GM20000 (cell line): ENCODE measurements around the gene GAREM1.

Source experiments
- DNase-seq: peaks from one replicate; pipeline ENCODE4 v3.0.0; 2012; ENCODE audit warnings: low spot score
- TF ChIP-seq, protein P1 (sequence below): IDR thresholded peaks from 2 replicates; pipeline ENCODE4 v1.5.1; 2012; ENCODE audit warnings: mild to moderate bottlenecking, control low read depth; ENCODE audit errors: extremely low read depth, missing control alignments

The GAREM1 gene

DNA sequence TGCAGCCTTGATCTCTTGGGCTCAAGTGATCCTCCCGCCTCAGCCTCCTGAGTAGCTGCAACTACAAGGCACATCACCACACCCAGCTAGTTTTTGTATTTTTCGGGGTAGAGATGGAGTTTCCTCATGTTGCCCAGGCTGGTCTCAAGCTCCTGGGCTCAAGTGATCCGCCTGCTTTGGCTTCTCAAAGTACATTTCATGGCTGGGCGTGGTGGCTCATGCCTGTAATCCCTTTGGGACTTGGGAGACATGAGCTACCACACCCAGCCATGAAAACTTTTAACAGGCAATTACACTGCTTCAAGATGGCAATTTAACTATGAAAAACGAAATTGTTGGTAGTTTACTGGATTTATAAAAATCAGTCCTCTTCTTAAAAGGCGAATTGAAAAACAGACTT, 211.1 kb downstream of the GAREM1 start:
- TF ChIP-seq, protein P1, sequence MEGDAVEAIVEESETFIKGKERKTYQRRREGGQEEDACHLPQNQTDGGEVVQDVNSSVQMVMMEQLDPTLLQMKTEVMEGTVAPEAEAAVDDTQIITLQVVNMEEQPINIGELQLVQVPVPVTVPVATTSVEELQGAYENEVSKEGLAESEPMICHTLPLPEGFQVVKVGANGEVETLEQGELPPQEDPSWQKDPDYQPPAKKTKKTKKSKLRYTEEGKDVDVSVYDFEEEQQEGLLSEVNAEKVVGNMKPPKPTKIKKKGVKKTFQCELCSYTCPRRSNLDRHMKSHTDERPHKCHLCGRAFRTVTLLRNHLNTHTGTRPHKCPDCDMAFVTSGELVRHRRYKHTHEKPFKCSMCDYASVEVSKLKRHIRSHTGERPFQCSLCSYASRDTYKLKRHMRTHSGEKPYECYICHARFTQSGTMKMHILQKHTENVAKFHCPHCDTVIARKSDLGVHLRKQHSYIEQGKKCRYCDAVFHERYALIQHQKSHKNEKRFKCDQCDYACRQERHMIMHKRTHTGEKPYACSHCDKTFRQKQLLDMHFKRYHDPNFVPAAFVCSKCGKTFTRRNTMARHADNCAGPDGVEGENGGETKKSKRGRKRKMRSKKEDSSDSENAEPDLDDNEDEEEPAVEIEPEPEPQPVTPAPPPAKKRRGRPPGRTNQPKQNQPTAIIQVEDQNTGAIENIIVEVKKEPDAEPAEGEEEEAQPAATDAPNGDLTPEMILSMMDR, result no peak

DNA sequence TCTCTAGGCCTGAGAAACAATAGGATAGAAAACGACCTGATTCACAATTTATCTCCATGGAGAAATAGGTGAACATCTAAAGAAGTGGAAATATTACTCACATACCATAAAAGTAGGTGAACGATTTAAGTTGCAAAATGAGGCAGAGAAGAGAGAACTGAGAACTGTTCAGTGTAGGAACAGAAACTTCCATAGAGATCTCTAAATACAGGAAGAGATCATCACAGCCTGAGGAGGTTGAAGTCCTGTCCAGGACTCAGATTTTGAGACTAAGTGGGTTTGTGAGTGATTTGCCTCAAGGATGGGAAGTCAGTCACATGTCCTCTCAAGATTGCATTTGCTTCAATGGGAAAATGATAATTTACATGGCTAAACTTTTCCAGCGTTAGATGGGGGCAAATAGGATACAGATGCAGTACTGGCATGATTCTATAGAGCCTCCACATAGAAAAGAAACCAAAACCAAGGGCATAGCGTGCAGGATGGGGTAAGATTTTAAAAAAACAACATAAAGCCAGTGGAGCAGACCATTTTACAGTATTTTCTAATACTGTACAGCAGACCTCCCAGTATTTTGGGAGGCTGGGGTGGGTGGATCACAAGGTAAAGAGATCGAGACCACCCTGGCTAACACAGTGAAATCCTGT, 212.0 kb downstream of the GAREM1 start:
- TF ChIP-seq, protein P1, result no peak
- no peak for DNase-seq

More for the DNA sequence above, 211.1 kb downstream of the GAREM1 start:
- no peak for DNase-seq

DNA sequence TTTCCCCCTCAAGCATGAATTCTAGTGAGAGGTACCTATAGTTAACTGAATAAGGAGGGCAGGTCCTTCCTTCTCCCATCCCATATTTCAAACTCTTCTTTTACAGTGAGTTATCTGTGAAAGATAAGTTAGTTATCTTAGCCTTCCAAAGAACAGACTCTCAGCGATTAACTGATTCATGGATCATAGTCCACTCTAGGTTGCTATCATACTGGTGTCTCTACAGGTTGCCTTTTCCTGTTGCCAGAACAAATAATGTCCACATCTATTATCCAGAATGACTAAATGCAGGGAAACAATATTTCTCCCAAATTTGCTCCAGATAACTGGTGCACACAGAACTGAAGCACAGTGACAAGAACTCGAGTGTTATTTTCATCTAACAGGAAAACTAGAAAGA, 212.5 kb downstream of the GAREM1 start:
- no peak for DNase-seq
- TF ChIP-seq, protein P1, result no peak

DNA sequence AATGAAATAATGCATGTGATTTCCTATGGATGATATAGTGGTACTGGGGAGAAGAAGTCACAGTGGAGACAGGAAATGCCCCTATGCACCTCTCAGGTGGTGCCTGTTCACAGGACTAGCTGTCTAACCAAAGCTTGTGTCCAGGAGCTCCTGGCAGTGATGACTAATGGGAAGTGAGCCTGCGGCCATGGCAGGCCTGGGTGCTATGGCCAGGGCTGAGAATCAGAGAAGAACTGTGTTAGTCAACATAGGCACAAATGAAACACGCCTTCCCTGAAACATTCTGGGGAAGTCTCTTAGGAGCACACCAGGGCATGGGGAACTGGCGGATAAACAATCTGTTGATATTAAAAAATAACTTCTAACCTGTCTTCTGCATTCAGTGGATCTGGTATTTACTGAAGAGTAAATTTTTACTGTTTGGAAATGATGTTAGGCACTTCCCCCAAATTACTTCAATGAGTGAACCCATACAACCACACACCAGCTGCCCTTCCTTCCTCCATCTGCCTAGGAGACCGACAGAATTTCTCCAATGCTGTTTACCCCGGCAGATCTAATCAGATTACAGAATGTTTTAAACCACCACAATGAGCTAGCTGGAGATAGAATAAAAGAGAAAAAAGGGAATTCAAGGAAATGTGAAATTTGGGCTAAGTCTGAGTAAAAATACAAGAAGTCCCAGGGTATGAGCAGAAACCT, 213.4 kb downstream of the GAREM1 start:
- TF ChIP-seq, protein P1, result no peak
- DNase-seq, result no peak

DNA sequence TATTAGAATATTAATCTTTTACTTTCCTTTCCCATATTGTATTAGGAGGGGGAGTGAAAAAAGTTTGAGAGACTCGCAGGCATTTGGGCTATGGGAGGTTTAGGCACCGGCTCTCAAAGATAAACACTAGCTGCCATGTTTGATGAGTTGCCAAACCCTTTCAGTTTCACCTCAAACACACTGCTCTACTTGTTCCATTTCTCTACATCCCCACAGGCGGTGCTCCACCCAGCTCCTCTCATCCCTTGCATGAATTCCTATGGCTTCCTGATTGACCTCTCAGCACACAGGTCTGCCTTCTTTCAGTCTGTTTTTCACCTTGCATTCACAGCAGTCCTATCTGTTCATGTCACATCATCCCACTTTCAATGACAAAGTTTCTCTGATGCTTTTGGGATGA, 215.1 kb downstream of the GAREM1 start:
- no peak for DNase-seq
- TF ChIP-seq, protein P1, result no peak

DNA sequence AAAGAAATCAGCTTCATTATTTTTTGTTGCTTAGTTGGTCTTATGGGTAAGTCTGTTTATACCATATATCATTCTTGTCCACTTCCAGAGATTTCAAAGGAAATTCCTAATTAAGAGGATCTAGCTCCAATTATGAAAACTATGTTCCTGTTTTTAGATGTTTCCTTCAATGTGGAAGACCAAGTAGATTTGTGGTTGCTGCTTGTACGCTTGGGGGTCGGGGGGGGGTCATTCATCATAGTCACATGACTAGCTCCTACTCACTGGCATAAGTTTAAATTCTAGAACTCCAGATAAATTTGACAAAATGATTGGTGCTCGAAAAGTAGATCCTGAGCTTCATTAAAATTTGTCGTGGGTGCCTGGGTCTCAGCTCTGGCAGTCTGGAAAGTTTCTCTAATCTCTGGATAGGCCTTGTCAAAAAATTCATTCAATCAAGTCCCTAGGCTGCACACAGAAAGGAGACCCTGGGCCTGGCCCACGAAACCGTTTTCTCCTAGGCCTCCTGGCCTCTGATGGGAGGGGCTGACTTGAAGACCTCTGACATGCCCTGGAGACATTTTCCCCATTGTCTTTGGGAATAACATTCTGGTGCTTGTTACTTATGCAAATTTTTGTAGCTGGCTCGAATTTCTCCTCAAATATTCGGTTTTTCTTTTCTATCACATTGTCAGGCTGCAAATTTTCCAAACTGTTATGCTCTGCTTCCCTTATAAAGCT, 218.4 kb downstream of the GAREM1 start:
- TF ChIP-seq, protein P1, result no peak
- DNase-seq, result no peak

DNA sequence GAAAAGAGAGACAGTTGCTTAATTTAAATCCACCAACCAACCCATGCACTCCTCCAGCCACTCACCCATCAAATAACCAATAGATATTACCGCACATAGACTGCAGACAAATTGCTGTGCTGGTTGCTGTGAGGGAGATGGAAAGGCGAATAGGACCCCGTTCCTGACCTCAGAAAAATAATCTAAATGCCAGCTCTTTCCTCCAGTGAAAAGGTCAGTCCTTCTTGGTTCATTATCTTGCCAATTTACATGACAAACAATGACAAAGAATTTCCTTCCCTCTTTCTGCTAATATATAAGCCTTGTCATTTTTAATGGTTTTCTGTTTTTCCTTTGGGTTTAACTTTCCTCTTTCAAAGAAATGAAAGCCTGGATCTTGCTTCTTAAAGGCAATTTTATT, 219.2 kb downstream of the GAREM1 start:
- TF ChIP-seq, protein P1, result no peak

More for the DNA sequence above, 219.2 kb downstream of the GAREM1 start:
- no peak for DNase-seq
